ENCODE results near the gene ZBTB16. TPM values are rescaled to one million over a fixed set of nuclear protein-coding genes. Genes with fewer than 3 reads are reported as not detected.

ZBTB16 gene
- total and polyA plus RNA-seq, 2 of the 13 experiments (the other 11 are each of a cell fraction or from before 2014, with no cell fraction given): not detected

DNA sequence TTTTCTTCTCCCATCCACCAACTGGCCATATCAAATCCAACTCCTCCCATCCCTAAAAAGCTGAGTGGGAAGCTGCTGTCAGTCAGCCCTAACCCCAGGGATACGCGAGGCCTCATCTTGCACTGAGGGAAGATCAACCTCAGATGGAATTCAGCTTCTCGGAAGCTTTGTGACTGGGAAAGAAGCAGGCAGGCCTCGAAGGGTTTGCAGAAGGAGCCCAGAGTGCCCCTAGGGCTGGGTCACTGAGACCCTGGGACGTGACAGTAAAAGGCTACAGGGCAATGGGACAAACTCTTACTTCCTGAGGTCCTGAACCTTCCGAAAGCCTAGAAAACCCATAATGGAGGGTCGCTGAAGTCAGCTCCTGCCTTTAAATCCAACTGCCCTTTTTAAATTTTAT, 202.3 kb downstream of the ZBTB16 start:
- Histone ChIP-seq H3K27ac (ENCODE audit: extremely low read length, insufficient read depth, low read length) (no peak overlapping the region), H3K9ac (ENCODE audit: insufficient read depth, low read depth, low read length) (no peak overlapping the region), H3K4me2 (ENCODE audit: low read depth, low read length) (no peak overlapping the region), H3K4me3 (replicated peaks in 1 of 3; ENCODE audit: insufficient read depth in 1 of 3, low read depth in 2 of 3, low read length in 3 of 3) (no peak overlapping the region), H3K4me1 (ENCODE audit: insufficient read depth, low read length) (peaks cover 16% of the 10 kb centered on the region), H3K79me2 (ENCODE audit: insufficient read depth, low read length) (no peaks in the 10 kb centered on the region), H4K20me1 (ENCODE audit: insufficient read depth, low read length) (no peaks in the 10 kb centered on the region), H3K27me3 (ENCODE audit: control insufficient read depth in 1 of 2, insufficient read depth in 2 of 2, low read length in 2 of 2) (peaks cover 4 to 27% of the 10 kb centered on the region in 2 experiments; a peak in 3 of 5 replicates), H2AFZ (ENCODE audit: low read length) (no peak overlapping the region), H3K36me3 (replicated peaks in 1 of 2; ENCODE audit: control insufficient read depth in 1 of 2, insufficient read depth in 2 of 2, low read length in 2 of 2) (no peaks in the 10 kb centered on the region), H3K9me3 (ENCODE audit: low read length) (no peaks in the 10 kb centered on the region)
- BruUV-seq (replicated peaks): no TSS peak
- no peak for ATAC-seq
- TF ChIP-seq ZNF83 (CRISPR knock-in tag; IDR thresholded peaks at IDR 0.05; ENCODE audit: borderline replicate concordance): no peak
- no peak for TF ChIP-seq ZBTB1 (CRISPR knock-in tag; IDR thresholded peaks at IDR 0.05; ENCODE audit: borderline replicate concordance)
- TF ChIP-seq ZNF577 (CRISPR knock-in tag; IDR thresholded peaks at IDR 0.05; ENCODE audit: borderline replicate concordance, low read depth): no peak
- TF ChIP-seq ZNF644 (CRISPR knock-in tag; IDR thresholded peaks at IDR 0.05; ENCODE audit: low read depth): no peak
- TF ChIP-seq ZNF670 (CRISPR knock-in tag; IDR thresholded peaks at IDR 0.05; ENCODE audit: borderline replicate concordance): no peak
- TF ChIP-seq RERE (CRISPR knock-in tag; IDR thresholded peaks at IDR 0.05; ENCODE audit: low read depth): no peak
- TF ChIP-seq PCBP1 (IDR thresholded peaks at IDR 0.05; ENCODE audit: borderline replicate concordance, low read depth, low read length): no peak
- TF ChIP-seq, protein P1, sequence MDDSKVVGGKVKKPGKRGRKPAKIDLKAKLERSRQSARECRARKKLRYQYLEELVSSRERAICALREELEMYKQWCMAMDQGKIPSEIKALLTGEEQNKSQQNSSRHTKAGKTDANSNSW (CRISPR knock-in tag; IDR thresholded peaks at IDR 0.05; ENCODE audit: borderline replicate concordance): no peak
- TF ChIP-seq ZNF574 (CRISPR knock-in tag; IDR thresholded peaks at IDR 0.05): no peak
- intact Hi-C loops (cut with micrococcal nuclease; ENCODE audit: unreplicated experiment): loop anchor here (1.0 to 10.0 kb wide), 5 partner anchors 77 to 455 kb away; no protein-coding TSS in a partner anchor
- POLR2A ChIA-PET: interaction anchor here (0.8 kb wide), 1 partner anchor 271 kb away, joined by 3 read pairs; no protein-coding TSS in a partner anchor
- no peak for DNase-seq (ENCODE audit: low spot score)
- in situ Hi-C loops (cut with HindIII; ENCODE audit: extremely low pct_ligation_motif_present, low pct_unique_long_range_greater_than_20kb): loop anchor here (5.0 to 25.0 kb wide), 4 partner anchors 224 to 449 kb away; no protein-coding TSS in a partner anchor
- CTCF ChIA-PET (ENCODE audit: low intra/inter-chr PET ratio, low total read pairs): interaction anchor here (1.1 to 4.1 kb wide), 6 partner anchors 225 to 455 kb away, joined by 3 to 46 read pairs (median 6); no protein-coding TSS in a partner anchor
- 43% methylated on average over 7 of the region's 7 CpGs for WGBS (ENCODE audit: low lambda C conversion rate)
- FAIRE-seq: no peak

All from HepG2 (cell line).